ENCODE data around the gene ATP1A4.
"Not testable (repeated sequence)": the region's sequence is repeated elsewhere in the genome, so short reads cannot be mapped to it uniquely, and the experiment has no call there.

The ATP1A4 gene

DNA sequence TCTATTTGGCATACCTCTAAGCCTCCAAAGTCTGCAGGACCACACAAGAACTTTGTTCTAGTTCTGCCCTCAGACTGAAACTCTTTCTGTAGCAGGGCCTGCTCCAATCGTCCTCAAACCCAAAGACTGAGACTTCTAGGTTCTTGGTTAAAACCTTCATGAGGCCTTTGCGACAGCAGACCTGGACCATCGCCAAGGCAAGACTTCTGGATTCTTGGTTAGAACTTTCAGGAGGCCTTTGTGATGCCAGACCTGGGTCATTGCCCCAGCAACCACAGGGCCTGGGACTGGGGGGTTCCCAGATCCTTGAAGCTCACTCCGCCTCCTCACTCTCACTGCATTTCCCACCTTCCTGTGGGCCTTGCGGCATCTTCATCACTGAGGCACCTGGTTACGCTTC, at the start of gene ATP1A4:
Gene ATP1A4, plus strand, starts transcription at position 301 of the 400 bp plus-strand sequence. CDS start 438 bp downstream, outside the sequence.
- DNase-seq = no peak

DNA sequence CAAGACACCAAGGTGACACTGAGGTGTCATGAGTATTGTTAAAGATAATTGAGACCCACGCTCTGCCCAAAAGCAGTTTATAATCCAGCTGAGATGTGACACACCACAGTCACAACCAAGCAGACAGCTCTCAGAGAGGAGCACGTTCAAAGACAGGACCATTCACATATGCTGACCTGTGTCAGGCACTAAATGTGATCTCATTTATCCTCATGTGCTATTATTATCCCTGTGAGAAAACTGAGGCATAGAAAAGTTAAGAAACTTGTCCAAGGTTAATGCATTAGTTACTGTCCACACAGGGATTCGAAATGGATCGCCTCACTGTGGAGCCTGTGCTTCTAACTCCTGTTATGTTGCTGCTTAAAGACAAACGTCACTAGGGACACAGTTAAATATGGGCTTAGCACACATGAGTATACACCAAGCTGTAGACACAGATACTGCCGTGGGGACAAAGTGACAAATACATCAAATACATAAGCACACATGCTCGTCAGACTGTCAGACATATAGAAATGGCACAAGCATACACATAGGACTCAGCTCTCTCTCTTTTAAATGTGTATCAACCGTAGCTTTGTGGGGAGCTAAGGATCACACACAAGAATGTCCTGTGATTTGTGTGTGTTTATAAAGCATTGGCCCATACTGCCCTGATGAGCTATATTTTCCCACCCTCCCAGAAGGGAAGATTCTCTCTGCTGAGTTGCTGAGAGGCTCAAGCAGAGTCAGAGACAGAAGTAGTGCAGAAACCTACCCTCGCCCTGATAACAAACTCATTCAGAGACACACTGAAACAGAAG, 49.5 kb upstream of the ATP1A4 start:
- DNase-seq = no peak

DNA sequence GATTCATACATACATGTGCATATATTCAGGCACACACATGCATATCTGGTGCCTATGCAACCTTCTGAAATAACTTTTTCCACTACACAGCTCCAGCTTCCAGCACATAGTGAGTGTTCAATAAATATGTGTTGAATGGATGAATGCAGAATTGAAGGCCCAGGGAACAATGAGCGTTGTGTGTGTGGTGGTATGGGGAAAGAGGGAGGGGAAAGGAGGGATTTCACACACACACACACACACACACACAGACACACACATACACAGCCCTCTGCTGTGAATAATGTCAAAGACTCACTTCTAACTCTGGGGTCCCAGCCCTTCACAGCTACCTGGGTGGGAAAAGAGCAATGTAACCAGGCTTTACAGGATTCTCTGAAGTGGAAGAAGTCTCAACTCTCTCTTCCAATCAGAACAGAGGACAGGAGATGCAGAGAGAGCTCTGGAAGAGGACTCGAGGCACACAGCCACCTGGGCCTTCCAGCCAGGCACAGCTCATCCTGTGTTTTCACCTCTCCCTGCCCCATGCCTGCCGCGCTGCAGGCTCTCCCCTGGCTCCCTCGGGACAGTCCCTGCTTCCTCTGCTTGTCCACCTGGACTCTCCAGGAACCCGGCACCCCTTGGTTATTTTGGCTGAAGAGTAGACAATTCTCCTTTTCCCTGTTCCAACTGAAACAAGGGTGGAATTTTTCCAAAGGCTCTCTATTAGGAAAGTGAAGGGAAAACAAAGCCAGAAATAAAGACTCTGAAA, 47.6 kb upstream of the ATP1A4 start:
- DNase-seq = no peak

DNA sequence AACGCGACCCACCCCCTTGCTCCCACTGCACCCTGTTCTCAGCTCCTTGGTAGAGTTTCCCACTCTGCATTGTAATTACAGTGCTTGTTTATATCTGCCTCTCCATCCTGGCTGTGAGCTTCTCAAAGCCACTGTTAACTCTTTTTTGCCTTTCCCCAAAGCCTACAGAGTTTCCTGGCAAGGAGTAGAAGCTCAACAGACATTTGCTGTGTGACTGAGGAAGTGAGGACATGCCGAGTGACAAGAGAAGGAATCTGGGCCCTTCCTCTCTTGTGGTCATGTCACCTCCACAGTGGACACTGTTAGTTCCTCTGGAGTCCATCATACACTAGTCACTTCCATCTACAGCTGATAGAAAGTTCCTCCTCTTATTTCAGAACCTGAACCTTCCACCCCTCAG, 46.9 kb upstream of the ATP1A4 start:
- no peak for DNase-seq

DNA sequence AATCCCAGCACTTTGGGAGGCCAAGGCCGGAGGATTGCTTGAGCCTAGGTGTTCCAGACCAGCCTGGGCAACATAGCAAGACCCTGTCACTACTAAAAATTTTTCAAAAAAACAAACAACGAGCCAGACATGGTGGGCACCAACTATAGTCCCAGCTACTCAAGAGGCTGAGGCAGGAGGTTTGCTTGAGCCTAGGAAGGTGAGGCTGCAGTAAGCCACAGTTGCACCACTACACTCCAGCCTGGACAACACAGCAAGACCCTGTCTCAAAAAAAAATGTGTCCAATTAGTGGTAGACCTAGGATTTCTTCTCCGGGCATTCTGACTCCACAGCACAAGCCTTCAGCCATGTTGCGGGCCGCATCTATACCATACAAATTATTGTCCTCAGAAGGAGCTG, 46.2 kb upstream of the ATP1A4 start:
- no peak for DNase-seq

DNA sequence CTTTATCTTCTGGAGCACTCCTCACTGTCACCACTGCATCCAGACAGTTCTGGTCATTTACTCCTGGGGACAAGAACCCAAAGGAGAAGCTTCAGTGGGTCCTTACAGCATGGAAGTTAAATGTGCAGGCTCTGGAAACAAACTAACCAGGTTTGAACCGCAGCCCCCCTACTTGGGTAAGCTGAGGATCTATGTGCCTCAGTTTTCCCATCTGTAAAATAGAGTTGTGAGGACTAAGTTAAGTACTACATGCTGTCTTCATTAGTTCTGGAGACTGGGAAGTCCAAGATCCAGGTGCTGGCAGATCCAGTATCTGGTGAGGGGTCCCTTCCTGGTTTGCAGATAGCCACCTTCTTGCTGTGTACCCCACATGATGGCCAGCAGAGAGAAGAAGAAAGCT, 43.9 kb upstream of the ATP1A4 start:
- no peak for DNase-seq

DNA sequence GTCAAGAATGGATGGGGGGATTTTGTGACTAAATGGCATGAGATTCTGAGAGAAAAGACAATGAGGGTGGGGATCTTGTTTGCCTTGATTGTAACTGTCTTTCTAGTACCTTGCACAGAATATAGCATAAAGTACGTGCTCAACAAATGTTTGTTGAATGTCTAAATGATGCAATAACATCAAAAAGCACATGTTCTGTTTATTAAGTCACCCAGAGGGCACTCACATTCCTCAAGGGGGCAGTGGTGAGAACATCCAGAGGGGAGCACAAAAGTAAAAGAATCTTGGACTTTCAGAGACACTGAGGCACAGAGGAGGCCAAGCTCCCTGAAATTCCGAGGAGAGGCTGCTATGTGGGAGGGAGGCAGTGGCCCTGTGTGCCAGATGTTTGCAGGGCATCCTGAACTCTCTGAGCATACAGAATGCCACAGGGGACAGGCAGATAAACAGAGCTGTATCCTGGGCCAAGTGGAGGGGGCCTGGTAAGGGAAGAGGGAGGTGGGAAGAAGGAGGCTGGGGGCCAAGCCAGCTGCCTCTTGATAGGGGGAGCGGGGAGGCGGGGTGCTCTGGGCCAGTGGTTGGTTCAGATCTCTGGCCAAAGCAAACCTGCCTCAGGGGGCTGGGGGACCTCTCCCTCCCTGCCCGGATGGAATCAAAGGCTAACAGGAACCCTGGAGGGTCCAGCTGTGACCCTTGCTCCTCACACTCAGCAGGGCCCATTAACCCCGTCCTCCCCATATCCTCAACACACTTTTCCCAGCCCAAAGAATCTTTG, 42.3 kb upstream of the ATP1A4 start:
- peak in 2 of 3 experiments; percentile 4 to 12 for DNase-seq

DNA sequence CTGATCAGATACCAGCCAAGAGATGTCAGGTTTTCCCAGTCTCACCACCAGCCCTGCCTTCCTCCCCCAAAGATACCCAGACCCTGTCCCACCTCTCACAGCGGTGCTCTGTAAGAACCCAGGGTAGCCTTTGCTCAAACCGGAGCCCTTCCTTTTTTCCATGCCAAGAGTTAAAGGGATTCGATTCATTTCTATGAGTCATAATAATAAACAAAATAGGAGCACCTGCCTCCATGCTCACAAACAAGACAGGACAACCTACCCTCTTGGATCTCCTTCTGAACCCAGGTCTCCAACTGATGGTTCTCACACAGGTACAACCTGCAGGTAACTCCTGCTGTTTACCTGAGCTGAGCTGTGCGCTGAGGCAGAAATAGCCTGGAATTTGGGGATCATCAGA, 41.7 kb upstream of the ATP1A4 start:
- DNase-seq = no peak

DNA sequence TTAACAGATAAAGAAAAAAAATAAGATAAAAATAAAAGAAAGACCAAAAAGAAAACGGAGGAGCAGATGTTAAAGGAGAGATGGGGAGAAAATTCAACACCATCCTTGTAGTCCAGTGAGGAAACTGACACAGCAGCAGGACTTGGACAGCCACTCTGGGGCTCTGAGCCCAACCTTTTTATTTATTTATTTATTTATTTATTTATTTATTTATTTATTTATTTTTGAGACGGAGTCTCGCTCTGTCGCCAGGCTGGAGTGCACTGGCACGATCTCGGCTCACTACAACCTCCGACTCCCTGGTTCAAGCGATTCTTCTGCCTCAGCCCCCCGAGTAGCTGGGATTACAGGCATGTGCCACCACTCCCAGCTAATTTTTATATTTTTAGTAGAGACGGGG, 39.9 kb upstream of the ATP1A4 start:
- not testable (repeated sequence) for DNase-seq

DNA sequence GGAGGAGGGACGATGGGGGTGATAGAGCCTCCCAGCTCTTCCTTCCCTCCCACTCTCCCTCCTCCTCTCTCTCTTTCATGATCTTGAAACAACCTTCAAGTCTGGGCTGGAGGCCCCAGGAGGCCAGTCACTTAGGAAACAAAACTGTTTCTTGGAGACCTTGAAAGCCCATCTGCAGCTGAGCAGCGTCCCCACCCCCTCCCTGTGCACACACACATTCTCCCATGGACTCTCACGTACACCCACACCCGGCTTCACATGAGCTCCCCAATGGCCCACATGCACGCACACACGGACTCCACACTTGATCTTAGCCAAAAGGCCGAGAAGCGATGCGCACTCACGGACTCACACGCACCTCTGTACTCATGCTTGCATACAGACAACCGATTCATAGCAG, 39.0 kb upstream of the ATP1A4 start:
- DNase-seq = no peak

DNA sequence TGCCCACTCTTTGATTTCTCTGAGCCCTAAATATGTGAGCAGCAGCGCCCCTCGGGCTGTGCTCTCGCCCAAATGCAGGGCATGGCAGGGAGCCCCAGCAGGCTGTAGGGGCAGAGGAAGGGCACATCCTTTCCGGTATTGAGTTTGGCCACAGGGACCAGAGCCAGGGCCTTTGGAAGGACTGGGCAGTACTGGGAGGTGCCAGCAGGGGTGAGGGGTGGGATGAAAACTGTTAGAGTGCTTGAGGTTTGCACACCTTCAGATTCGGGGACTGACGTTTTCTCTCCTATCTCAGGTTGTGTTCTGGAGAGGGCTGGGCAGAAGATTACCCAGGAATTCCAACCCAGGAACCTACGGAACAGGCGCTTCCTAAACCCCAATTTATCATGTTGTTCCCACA, 38.0 kb upstream of the ATP1A4 start:
- no peak for DNase-seq

DNA sequence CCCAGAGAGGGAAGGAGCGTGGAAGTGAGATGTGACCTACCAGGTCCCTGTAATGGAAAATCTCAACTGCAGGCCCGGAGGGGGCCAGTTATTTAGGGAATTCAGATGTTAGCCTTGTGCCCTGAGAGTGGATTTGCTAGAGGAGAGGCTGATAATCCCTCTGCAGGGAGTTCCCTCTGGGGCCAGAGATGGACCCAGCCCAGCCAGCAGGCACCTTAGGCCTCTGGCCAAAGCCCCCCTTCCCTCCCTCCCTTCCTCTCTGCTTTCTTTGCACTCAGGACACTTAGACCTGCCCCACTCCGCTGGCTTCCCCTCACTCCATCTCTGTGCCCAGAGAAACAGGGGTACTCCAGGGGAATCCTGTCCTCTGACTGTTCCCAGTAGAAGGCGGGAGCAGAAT, 37.3 kb upstream of the ATP1A4 start:
- no peak for DNase-seq

DNA sequence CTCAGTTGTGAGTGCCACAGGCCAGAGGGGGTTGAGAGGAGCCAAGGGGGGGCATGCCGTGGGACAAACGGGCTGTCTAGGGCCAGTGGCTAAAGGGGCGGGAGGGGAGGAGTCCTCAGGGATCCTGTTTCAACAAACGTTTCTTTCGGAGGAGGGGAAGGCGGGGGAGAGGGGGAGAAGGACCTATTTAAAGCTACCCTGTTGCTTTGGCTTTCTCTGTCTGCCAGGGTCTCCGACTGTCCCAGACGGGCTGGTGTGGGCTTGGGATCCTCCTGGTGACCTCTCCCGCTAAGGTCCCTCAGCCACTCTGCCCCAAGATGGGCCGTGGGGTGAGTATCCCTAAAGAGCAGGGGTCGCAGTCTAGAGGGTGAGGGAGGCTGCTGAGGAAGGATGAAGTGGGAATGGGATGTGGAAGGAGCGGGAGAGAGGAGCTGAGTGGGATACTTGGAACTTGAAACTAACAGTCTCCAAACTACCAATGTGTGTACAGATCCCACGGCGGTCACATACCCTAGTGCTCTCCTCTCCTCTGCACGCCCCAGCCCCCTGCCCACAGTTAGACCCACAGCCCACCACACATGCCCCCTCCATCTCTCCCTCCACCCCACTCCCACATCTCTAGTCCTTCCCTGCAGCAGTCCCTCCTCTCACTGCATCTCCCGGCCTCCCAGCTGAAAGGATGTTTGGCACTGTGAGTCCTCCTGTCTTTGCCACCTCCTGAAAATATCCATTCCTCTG, 35.7 kb upstream of the ATP1A4 start, which contains the start of gene ATP1A2:
Gene ATP1A2, plus strand, starts transcription at position 215 of the 738 bp plus-strand sequence. Its CDS starts 103 bp downstream, at position 318.
- no peak for DNase-seq

DNA sequence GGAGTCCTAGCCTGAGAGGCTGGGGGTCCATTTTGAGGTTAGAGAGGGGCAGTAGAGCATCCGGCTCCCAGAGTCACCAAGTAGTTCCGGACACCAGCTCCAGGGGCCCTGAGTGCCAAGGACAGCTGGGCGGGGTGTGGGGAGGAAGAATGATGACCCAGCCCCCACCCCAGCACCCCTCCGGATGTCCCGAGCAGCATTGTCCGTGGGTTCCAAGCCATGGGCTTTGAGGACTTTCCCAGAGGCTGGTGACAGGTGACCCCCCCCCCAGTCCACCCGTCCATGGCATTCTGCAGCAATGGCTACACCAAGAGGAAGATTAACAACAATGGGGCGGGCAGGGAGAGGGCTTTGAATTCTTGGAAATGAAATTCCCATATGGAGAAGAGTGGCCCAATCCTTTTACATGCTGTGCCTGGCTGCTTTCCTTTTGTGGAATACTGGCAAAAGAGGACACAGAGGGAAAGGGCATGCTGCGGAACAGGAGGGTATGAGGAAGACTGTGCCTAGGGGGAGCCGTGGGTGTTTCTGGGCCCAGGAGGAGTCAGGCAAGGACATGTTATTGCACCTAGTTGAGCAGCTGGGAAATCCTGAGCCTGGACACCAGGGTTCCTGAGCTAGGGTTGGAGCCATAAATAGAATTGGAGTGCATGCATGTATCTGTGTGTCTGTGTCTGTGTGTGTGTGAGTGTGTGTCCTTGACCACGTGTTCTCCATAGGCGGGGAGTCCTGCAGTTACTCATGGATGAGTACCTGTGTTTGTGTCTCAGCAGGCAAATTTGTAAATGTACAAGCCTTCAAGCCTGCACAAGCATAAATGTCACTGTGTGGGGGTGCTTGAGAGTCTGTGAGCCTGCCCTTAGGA, 34.9 kb upstream of the ATP1A4 start:
- DNase-seq = no peak

DNA sequence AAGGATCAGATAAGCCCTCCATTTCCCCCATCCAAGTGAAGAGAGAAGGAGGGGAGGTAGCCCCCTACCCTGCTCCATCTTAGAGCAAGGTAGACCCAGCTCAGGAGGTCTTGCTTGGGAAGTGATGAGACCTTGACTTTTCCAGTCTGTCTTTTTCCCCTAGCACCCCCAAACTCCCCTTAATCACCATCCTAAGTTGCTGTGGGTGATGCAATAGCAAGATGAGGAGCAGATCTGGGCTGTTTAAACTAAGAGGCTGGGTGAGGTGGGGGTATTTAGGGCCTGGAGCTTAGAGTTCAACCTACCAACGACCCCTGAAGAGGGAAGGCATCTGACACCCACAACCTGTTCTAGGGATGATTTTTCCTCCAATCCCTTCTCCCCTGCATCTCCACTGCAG, 34.1 kb upstream of the ATP1A4 start:
- DNase-seq = no peak

DNA sequence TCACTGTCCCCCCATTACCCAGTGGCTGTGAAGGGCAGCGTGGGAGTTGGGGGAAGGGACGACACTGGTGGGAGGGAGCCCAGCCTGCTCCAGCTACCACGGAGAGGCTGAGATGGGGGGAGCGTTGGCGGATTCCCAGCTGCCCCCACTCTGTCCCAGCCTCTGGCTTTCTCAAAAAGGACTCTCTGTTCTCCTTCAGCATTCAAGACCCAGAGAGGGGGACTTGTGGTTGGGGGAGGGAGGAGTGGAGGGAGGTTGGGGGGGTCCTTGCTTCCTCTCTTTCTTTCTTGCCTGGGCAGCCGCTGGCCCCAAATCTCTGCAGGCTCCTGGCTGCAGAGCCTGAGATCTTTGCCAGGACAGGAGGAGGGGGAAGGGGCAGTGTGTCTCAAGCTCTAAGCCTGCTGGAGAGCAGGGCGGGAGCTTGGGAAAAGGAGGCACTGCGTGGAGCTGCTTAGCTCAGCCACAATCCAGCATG, 33.7 kb upstream of the ATP1A4 start:
- DNase-seq = no peak

DNA sequence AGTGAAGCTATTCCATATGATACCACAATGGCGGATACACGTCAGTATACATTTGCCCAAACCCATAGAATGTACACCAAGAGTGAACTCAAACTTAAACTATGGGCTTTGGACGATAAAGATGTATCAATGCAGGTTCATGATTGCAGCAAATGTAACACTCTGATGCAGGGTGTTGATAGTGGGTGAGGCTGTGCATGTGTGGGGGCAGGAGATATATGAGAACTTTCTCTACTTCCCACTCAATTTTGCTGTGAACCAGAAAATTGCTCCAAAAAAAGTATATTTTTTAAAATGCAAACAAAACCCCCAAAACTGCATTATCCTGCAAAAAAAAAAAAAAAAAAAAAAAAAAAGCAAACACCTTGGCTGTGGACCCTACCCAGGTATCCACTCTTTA, 32.5 kb upstream of the ATP1A4 start:
- DNase-seq = no peak

DNA sequence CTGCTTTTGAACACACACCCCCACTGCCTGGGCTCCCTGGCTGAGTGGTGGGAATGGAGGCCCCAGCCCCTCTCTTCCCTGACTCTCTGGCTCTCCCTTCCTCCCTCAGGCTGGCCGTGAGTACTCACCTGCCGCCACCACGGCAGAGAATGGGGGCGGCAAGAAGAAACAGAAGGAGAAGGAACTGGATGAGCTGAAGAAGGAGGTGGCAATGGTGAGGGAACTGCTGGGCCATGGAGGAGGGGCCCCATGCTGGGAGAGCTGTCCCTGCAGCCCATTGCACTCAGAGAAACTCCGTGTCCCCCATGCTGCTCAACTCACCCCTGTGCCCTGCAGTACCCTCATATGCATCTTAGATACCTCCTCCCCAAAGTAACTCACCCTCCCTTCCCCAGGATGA, 30.6 kb upstream of the ATP1A4 start:
- no peak for DNase-seq

DNA sequence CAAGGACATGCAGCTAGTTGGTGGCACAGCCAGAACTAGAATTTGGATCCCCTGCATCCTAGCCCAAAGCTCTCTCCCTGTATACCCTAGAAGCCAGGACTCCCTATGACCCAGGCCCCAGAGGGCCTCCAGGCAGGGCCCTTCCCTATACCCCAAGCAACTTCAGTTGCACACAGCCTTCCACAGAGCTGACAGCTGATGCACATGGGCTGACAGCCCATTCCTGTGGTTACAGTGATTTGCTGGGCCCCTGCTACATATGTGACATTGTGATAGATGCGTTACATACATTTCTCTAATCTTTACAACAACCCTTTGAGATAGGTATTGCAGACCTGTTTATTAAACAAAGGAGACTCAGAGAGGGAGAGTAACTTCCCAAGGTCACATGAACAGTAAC, 30.0 kb upstream of the ATP1A4 start:
- DNase-seq = no peak

DNA sequence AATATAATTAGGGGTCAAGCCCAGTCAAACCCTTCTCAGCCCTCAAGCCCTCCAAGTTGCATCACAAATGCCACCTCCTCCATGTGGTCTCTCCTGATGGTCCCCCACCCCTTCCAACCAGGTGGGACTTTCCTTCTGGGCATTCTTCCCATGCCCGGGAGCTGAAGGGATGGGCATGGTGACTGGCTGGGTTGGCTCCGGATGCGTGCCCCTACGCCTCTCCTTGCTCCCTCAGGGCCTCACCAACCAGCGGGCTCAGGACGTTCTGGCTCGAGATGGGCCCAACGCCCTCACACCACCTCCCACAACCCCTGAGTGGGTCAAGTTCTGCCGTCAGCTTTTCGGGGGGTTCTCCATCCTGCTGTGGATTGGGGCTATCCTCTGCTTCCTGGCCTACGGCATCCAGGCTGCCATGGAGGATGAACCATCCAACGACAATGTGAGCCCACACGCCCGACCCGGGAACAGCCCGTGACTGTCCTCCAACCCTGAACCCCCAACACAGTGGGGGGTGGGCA, 28.4 kb upstream of the ATP1A4 start:
- DNase-seq = no peak

DNA sequence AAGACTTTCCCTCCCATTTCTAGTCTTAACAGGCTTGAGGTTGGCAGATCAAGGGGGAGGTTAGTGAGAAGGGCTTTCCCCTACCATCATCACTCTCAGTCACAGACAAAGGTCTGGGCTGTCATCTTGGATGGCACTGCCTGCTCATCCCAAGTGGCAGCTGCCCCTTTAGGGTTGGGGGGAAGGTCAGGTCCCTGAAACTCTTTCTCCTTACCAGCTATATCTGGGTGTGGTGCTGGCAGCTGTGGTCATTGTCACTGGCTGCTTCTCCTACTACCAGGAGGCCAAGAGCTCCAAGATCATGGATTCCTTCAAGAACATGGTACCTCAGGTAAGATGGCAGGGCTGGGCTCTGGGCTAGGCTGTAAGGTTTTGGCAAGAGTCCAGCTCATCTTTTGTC, 27.7 kb upstream of the ATP1A4 start:
- DNase-seq = no peak
